Neural cell (in vitro differentiated cells): ENCODE measurements around the gene CAPRIN1.

Experiments
- EP300 ChIP-seq: fragments of 450-650 bp; conservative IDR thresholded peaks from 2 replicates; pipeline ENCODE4 v1.6.1; 2014; ENCODE audit warnings: antibody characterized with exemption, mild to moderate bottlenecking, moderate library complexity; ENCODE audit not compliant: poor library complexity, severe bottlenecking
- EZH2 ChIP-seq: fragments of 200-600, 300-800 bp; shearing (Covaris generic), sonication (generic); IDR thresholded peaks from 2 replicates; pipeline ENCODE4 v1.6.1; 2014; ENCODE audit warnings: antibody characterized with exemption, low read length, borderline replicate concordance, mild to moderate bottlenecking; ENCODE audit not compliant: insufficient read depth, poor library complexity, severe bottlenecking
- POLR2AphosphoS5 ChIP-seq: IDR thresholded peaks from 2 replicates; pipeline ENCODE4 v1.6.1; 2012
- RAD21 ChIP-seq: fragments of 450-650 bp; conservative IDR thresholded peaks from 2 replicates; pipeline ENCODE4 v1.6.1; 2014; ENCODE audit warnings: antibody characterized with exemption, mild to moderate bottlenecking, moderate library complexity
- SMC3 ChIP-seq: fragments of 450-650 bp; conservative IDR thresholded peaks from 2 replicates; pipeline ENCODE4 v1.6.1; 2014; ENCODE audit warnings: antibody characterized with exemption, mild to moderate bottlenecking, moderate library complexity; ENCODE audit not compliant: poor library complexity
- TAF1 ChIP-seq: IDR thresholded peaks from 2 replicates; pipeline ENCODE4 v1.6.1; 2012; ENCODE audit warnings: low read depth
- TF ChIP-seq, protein P1 (sequence below): fragments of 450-650 bp; IDR thresholded peaks from 2 replicates; pipeline ENCODE4 v1.5.1; 2014; ENCODE audit warnings: antibody characterized with exemption, mild to moderate bottlenecking, moderate library complexity; ENCODE audit not compliant: poor library complexity, severe bottlenecking

DNA sequence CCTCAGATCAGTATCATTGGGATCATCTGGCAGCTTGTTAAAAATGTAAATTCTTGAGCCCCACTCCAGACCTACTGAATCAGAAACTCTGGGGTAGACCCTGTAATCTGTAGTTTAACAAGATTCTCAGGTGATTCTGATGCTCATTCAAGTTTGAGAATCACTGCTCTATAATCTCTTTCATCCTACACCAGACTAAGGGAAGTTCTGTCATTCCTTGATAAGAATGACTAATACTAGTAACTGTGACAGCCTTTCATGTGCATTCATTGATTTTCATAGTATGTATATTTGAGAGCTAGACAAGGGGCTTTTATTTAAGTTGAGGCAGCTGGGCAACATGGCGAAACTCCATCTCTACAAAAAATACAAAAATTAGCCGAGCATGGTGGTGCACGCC is 83.9 kb downstream of the CAPRIN1 start:
- TF ChIP-seq, protein P1, sequence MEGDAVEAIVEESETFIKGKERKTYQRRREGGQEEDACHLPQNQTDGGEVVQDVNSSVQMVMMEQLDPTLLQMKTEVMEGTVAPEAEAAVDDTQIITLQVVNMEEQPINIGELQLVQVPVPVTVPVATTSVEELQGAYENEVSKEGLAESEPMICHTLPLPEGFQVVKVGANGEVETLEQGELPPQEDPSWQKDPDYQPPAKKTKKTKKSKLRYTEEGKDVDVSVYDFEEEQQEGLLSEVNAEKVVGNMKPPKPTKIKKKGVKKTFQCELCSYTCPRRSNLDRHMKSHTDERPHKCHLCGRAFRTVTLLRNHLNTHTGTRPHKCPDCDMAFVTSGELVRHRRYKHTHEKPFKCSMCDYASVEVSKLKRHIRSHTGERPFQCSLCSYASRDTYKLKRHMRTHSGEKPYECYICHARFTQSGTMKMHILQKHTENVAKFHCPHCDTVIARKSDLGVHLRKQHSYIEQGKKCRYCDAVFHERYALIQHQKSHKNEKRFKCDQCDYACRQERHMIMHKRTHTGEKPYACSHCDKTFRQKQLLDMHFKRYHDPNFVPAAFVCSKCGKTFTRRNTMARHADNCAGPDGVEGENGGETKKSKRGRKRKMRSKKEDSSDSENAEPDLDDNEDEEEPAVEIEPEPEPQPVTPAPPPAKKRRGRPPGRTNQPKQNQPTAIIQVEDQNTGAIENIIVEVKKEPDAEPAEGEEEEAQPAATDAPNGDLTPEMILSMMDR, result no peak
- TF ChIP-seq RAD21, result no peak
- TF ChIP-seq POLR2AphosphoS5, result no peak
- TF ChIP-seq EZH2, result no peak
- TF ChIP-seq EP300, result no peak
- TF ChIP-seq TAF1, result no peak
- TF ChIP-seq SMC3, result no peak
